CD1c-positive myeloid dendritic cell (primary cell): ENCODE results near the gene USP8.

ENCODE experiments used
- DNase-seq: peaks from one replicate; pipeline ENCODE4 v3.0.0-alpha.2; 2016; ENCODE audit errors: extremely low spot score

The USP8 gene

GRCh38 chr15:50543556-50543955 lies 119.4 kb downstream of the USP8 start:
- DNase-seq: no peak

DNA sequence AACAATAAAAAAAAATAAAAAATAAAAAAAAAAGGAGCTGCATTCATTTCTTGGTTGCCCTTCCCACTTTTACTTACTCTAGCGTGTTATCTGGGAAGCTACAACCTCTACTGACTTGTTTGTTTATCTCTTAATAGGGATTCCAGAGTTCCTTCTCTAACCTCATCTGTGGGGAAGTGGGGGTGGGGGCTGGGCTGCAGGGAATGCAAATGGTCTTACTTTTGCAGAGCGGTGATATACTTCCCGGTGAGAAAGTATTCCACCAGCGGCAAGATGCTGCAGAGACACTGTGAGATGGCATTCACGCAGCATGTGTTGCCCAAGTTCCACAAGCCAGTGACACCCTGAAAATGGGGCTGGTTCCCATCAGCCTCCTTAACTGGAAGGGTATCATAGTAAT lies 120.2 kb downstream of the USP8 start:
- no peak for DNase-seq

GRCh38 chr15:50546566-50546965 lies 122.4 kb downstream of the USP8 start, which contains the start of gene USP50:
Gene USP50, minus strand, starts transcription at chr15:50546666. Its CDS starts 141 bp downstream, at chr15:50546525.
- no peak for DNase-seq

- DNase-seq: no peak
Measured at GRCh38 chr15:50549326-50549725, 125.1 kb downstream of the USP8 start.

DNA sequence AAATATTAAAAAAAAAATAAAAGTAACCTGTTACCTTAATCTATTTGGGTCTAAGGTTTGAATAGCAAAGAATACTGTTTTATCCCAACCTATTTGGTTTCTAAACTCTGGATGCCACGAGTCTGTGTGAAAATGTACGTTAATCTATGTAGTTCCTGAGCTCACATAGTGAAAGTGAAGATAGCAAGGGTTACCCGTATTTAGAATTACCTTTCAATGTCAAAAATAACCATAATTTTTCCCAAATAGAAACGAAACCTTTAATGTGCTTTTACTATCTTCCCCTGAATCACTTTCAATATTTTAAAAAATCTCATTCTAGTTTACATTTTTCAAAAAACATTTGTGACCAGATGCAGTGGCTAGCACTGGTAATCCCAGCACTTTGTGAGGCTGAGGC lies 128.0 kb downstream of the USP8 start:
- DNase-seq: no peak

DNA sequence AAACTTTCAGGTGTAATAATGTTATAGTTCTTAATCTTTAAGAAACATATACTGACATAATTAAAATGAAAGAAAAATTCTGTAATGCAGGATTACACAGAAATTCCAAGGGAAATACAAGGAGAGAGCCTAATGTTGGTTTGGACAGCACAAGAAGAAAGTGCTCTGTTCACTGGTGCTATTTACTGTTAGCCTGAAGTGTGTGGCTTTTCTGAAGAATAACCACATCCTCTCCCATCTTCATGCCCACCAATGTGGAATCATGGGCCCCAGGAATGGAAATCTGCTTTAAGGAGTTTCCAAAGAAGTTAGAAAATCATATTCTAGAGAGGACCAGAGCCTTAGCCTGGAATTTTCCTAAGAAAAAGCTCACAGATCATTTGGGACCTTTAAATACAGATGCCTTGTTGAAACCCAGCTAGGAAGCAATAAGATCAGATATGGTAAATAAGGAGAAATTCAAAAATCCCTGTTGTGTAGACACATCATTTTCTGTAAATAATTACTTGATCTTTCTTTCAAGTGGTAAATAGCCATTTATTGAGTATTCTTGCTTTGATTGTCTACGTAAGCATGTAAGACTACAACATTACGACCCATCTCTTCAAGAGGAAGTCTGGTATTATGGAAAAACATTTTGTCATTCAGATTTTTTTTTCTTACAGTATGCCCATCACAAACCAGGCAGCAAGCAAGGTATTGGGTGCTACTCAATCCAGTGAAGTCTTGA lies 132.6 kb downstream of the USP8 start:
- DNase-seq: peak; percentile 20

- DNase-seq: no peak
Measured at GRCh38 chr15:50558012-50558411, 133.8 kb downstream of the USP8 start.

DNA sequence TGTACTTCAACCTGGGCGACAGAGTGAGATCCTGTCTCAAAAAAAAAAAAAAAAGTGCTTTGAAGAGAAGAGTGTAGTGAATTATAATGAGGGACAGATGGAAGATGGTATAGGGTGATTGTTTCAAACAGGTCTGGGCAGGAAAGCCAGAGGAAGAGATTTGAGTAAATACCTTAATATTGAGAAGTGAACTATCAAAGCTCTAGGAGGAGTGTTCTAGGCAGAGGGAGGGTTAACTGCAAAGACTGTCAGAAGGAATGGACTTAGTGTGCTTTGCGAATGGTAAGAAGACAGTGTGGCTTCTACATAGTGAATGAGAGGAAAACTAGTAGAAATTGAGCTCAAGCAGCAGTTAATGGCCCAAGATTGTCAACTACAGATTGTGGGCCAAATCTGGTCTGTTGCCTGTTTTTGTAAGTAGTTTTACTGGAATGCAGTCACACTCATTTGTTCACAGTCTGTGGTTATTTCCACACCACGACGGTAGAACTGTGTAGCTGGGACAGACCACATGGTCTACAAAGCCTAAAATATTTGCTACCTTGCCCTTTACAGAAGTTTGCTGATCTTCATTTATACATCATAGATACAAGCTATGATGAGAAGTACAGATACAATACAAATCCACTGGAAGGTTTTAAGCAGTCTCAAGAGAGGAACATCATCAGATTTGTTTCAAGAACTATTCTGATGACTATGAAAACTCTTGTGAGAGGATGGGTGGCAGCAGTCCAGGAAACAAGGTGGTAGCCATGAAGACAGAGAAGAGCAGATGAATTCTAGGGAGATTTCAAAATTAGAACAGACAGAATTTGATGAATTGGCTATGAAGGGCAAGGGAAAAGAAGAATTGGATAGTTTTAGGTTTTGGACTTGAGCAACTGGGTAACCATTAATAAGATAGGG lies 138.8 kb downstream of the USP8 start:
- DNase-seq: no peak

DNA sequence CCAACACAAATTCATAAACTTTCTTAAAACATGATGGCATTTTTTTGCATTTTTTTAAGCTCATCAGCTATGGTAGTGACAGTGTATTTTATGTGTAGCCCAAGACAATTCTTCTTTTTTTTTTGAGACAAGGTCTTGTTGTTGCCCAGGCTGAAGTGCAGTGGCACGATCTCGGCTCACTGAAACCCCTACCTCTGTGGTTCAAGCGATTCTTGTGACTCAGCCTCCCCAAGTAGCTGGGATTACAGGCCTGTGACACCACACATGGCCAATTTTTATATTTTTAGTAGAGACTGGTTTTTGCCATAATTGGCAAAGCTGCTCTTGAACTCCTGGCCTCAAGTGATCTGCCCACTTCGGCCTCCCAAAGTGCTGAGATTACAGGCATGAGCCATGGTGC lies 139.6 kb downstream of the USP8 start:
- no peak for DNase-seq
